AG04450 (cell line): ENCODE data around the gene SENP1. TPM values are rescaled to one million over a fixed set of nuclear protein-coding genes. Genes with fewer than 3 reads are reported as not detected.
A peak's percentile ranks its signal among the peaks of the same experiment; 100 is the strongest.

Source experiments
- CTCF ChIA-PET: fragments of 300-600, 350-600 bp; formaldehyde crosslinking; extraction: SDS; loops from one replicate; lab custom pipeline; 2022; ENCODE audit warnings: antibody characterized with exemption, inconsistent platforms; lab: Charles Lee
- POLR2A ChIA-PET: fragments of 350-600 bp; formaldehyde crosslinking; extraction: SDS; loops from one replicate; lab custom pipeline; 2021; ENCODE audit warnings: antibody characterized with exemption, inconsistent platforms; lab: Yijun Ruan, JAX
- DNase-seq: peaks from one replicate; pipeline ENCODE4 v3.0.0-alpha.2; 2011; ENCODE audit warnings: low read depth, low spot score
- H3K27ac ChIP-seq: one replicate; pipeline ENCODE4 v1.5.1; 2012; ENCODE audit warnings: low read depth, low read length, control low read depth
- H3K27me3 ChIP-seq: one replicate; pipeline ENCODE4 v1.6.0; 2012; ENCODE audit warnings: low read length; ENCODE audit not compliant: control insufficient read depth, insufficient read depth
- H3K4me3 ChIP-seq: 2 replicates; pipeline ENCODE4 v1.5.1; 2011; ENCODE audit warnings: mild to moderate bottlenecking, low read depth, low read length, control low read depth
- H3K9me3 ChIP-seq: 2 replicates; pipeline ENCODE4 v1.5.1; 2012; ENCODE audit warnings: low read length; ENCODE audit not compliant: control insufficient read depth, insufficient read depth
- CTCF ChIP-seq: IDR thresholded peaks from 2 replicates; pipeline ENCODE4 v1.5.1; 2011; ENCODE audit warnings: low read depth, low read length, control low read depth, inconsistent platforms
- polyA plus RNA-seq: library from polyadenylated mRNA; depleted of rRNA; stranded (reverse); fragments of >200 nt; gene quantifications from 2 replicates; pipeline ENCODE4 v1.2.3, GENCODE V29; 2011

The SENP1 gene
- polyA plus RNA-seq, 1 experiment: 26.4 TPM

- CTCF ChIA-PET: interaction anchor here (0.6 to 1.4 kb wide), 2 partner anchors 11 to 101 kb away, joined by 3 to 5 read pairs; no protein-coding TSS in a partner anchor
- TF ChIP-seq CTCF: no peak
- peaks cover 95% of the 10 kb centered on the region for H3K27me3 ChIP-seq
- H3K4me3 ChIP-seq: peak overlapping the region; percentile 58
- no peak for DNase-seq
- no peaks in the 10 kb centered on the region; the same call in 1 of the 2 replicates for H3K9me3 ChIP-seq
- POLR2A ChIA-PET: interaction anchor here (0.5 kb wide), 1 partner anchor 181 kb away, joined by 11 read pairs; no protein-coding TSS in a partner anchor
- H3K27ac ChIP-seq: no peak overlapping the region
Observed at GRCh38 chr12:48001505-48002413, 104.1 kb downstream of the SENP1 start.

- CTCF ChIA-PET: interaction anchor here (0.6 to 1.4 kb wide), 3 partner anchors 10 to 38 kb away, joined by 3 to 4 read pairs (median 3); partner anchors contain the start of gene TMEM106C
- POLR2A ChIA-PET: no interaction called here
- no peak; the same call in 1 of the 2 replicates for TF ChIP-seq CTCF
- no peak for DNase-seq
- Histone ChIP-seq H3K27me3 (peaks cover 93% of the 10 kb centered on the region), H3K4me3 (peak overlapping the region; percentile 58), H3K27ac (no peak overlapping the region), H3K9me3 (no peaks in the 10 kb centered on the region; the same call in 1 of the 2 replicates)
Observed at GRCh38 chr12:48000878-48001504, 104.9 kb downstream of the SENP1 start.

GRCh38 chr12:47999816-48000215 is 106.1 kb downstream of the SENP1 start:
- ChIA-PET POLR2A (no interaction called here), CTCF (interaction anchor here (1.1 to 1.4 kb wide), 2 partner anchors 9 to 36 kb away, joined by 3 to 4 read pairs; partner anchors contain the start of gene TMEM106C)
- no peak for TF ChIP-seq CTCF
- H3K27ac ChIP-seq: no peak overlapping the region
- H3K4me3 ChIP-seq: no peak overlapping the region
- H3K9me3 ChIP-seq: no peaks in the 10 kb centered on the region; the same call in 1 of the 2 replicates
- DNase-seq: no peak
- peaks cover 92% of the 10 kb centered on the region for H3K27me3 ChIP-seq

- H3K27me3 ChIP-seq: peaks cover 86% of the 10 kb centered on the region
- no peak for TF ChIP-seq CTCF
- no peak overlapping the region for H3K27ac ChIP-seq
- POLR2A ChIA-PET: no interaction called here
- H3K4me3 ChIP-seq: no peak overlapping the region
- DNase-seq: no peak
- H3K9me3 ChIP-seq: no peaks in the 10 kb centered on the region; the same call in none of the 2 replicates
- CTCF ChIA-PET: no interaction called here
Observed at GRCh38 chr12:47997321-47997720, 108.6 kb downstream of the SENP1 start.
